Endodermal cell (in vitro differentiated cells): Measurements from ENCODE around the gene ZNF76. TPM values are rescaled to one million over a fixed set of nuclear protein-coding genes. Genes with fewer than 3 reads are reported as not detected.

Experiments used
- DNase-seq: peaks from one replicate; pipeline ENCODE4 v3.0.0-alpha.2; 2017
- H3K27ac ChIP-seq: 2 replicates; pipeline ENCODE4 v1.5.1; 2013; ENCODE audit warnings: mild to moderate bottlenecking, low read depth, low read length, moderate library complexity
- H3K27me3 ChIP-seq: 2 replicates; pipeline ENCODE4 v1.6.1; 2013; ENCODE audit warnings: mild to moderate bottlenecking, low read length, moderate library complexity; ENCODE audit not compliant: insufficient read depth, control insufficient read depth, poor library complexity, severe bottlenecking
- H3K36me3 ChIP-seq: 2 replicates; pipeline ENCODE4 v1.7.0; 2013; ENCODE audit warnings: mild to moderate bottlenecking, low read length, moderate library complexity; ENCODE audit not compliant: control insufficient read depth, insufficient read depth
- H3K4me1 ChIP-seq: one replicate; pipeline ENCODE4 v1.7.0; 2013; ENCODE audit warnings: low read length; ENCODE audit not compliant: control insufficient read depth, insufficient read depth
- H3K4me3 ChIP-seq: 2 replicates; pipeline ENCODE4 v1.5.1; 2013; ENCODE audit warnings: mild to moderate bottlenecking, low read length, moderate library complexity
- H3K9ac ChIP-seq: 2 replicates; pipeline ENCODE4 v1.6.1; 2013; ENCODE audit warnings: mild to moderate bottlenecking, low read length, moderate library complexity; ENCODE audit not compliant: poor library complexity, severe bottlenecking; ENCODE audit errors: extremely low read depth
- H3K9me3 ChIP-seq: 2 replicates; pipeline ENCODE4 v1.6.1; 2013; ENCODE audit warnings: mild to moderate bottlenecking, low read length, moderate library complexity; ENCODE audit not compliant: control insufficient read depth
- H3K27ac Mint-ChIP-seq: 2 replicates; pipeline ENCODE4 v1.8.0; 2020; ENCODE audit warnings: mixed read lengths
- H3K27me3 Mint-ChIP-seq: 2 replicates; pipeline ENCODE4 v1.8.0; 2021; ENCODE audit warnings: mild to moderate bottlenecking, mixed read lengths; ENCODE audit not compliant: insufficient read depth
- H3K36me3 Mint-ChIP-seq: 2 replicates; pipeline ENCODE4 v1.8.0; 2020; ENCODE audit warnings: low read depth, mixed read lengths
- H3K4me1 Mint-ChIP-seq: 2 replicates; pipeline ENCODE4 v1.8.0; 2020; ENCODE audit warnings: mixed read lengths
- H3K4me3 Mint-ChIP-seq: 2 replicates; pipeline ENCODE4 v1.8.0; 2020; ENCODE audit warnings: mild to moderate bottlenecking, moderate library complexity, mixed read lengths
- H3K9me3 Mint-ChIP-seq: 2 replicates; pipeline ENCODE4 v1.8.0; 2020; ENCODE audit warnings: mild to moderate bottlenecking, mixed read lengths
- CTCF ChIP-seq: fragments of 200-600 bp; sonication (generic); conservative IDR thresholded peaks from 2 replicates; pipeline ENCODE4 v1.5.0; 2021; ENCODE audit warnings: antibody characterized with exemption, mild to moderate bottlenecking
- WGBS, 2 experiments: methylation state at CpG; one replicate each; pipeline versions ENCODE4 v1.1.5 to v1.1.7; 2013; ENCODE audit warnings: missing lambda C conversion rate in 2 of 2, mixed read lengths in 1 of 2; ENCODE audit not compliant: insufficient coverage in 1 of 2, insufficient read length in 1 of 2; 5-methylcytosine and 5-hydroxymethylcytosine counted together
- total RNA-seq, 2 donors: library from RNA; stranded (reverse); fragmentation: NEBNext Ultra II Directional in 1 of 2; extraction: Animal tissue kit (Norgen Biotek cat#: 25700) in 1 of 2; gene quantifications; 2 replicates in 1 of 2; 3 replicates in 1 of 2; pipeline ENCODE4 v1.2.1, GENCODE V29; 2021

The ZNF76 gene
- total RNA-seq, 2 donors from 2014 or later, result 39.0 to 42.9 TPM

DNA sequence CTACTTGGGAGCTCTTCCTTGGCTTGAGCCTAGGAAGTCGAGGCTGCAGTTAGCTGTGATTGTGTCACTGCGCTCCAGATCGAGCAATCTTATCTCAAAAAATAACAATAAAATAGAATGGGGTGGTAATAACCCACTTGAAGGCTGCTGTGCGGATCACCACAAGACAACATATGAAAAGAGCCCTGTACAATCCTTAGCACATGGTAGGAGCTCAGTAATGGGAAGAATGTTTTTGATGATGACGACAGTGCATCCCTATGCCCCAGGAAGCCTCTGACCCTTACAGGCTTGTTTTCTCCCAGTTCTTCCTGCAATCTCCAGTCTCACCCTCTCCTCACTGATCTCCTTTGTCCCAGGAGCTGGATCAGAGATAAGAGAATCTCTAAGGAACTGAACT is 30.2 kb upstream of the ZNF76 start:
- Mint-ChIP-seq H3K36me3 (peaks cover 22% of the 10 kb centered on the region), H3K27me3 (peaks cover 29% of the 10 kb centered on the region), H3K27ac (no peak overlapping the region), H3K9me3 (no peaks in the 10 kb centered on the region), H3K4me1 (peaks cover 5% of the 10 kb centered on the region), H3K4me3 (no peak overlapping the region)
- Histone ChIP-seq H3K9me3 (peaks cover 5% of the 10 kb centered on the region), H3K9ac (no peak overlapping the region), H3K4me3 (no peak overlapping the region), H3K27me3 (no peaks in the 10 kb centered on the region), H3K36me3 (peaks cover 9% of the 10 kb centered on the region), H3K4me1 (no peaks in the 10 kb centered on the region), H3K27ac (no peak overlapping the region)
- 88 to 97% methylated on average over 3 of the region's 5 CpGs for WGBS, 2 experiments
- TF ChIP-seq CTCF, result no peak
- no peak for DNase-seq

GRCh38 chr6:35230498-35230897 is 29.0 kb upstream of the ZNF76 start:
- Mint-ChIP-seq H3K27me3 (peaks cover 33% of the 10 kb centered on the region), H3K36me3 (peaks cover 28% of the 10 kb centered on the region), H3K9me3 (peaks cover 5% of the 10 kb centered on the region), H3K4me1 (peaks cover 5% of the 10 kb centered on the region), H3K4me3 (no peak overlapping the region), H3K27ac (no peak overlapping the region)
- Histone ChIP-seq H3K36me3 (peaks cover 12% of the 10 kb centered on the region), H3K27me3 (no peaks in the 10 kb centered on the region), H3K9ac (no peak overlapping the region), H3K4me1 (no peaks in the 10 kb centered on the region), H3K4me3 (no peak overlapping the region), H3K27ac (no peak overlapping the region), H3K9me3 (peaks cover 17% of the 10 kb centered on the region)
- DNase-seq, result no peak
- 60 to 100% methylated on average over 1 of the region's 1 CpG for WGBS, 2 experiments
- TF ChIP-seq CTCF, result no peak

DNA sequence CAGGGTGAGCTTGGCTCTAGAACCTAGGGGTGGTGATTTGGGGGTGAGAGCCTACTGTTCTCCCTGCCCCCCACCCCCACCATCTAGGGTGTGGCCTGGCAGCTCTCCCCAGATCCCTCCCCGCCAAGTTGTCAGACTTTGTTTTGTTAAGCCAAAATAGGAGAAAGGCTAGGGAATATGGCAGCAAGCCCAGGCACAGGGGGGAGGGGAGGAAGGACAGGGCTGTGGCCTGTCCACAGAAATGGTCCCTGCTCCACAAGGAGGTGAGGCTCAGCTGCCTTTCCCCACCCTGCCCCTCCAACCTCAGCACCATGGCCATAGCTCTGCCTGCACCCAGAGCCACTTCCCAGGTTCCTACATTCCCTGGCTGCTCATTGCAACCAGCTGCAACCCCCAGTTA is 28.6 kb upstream of the ZNF76 start:
- peaks cover 5% of the 10 kb centered on the region for H3K4me1 Mint-ChIP-seq
- peaks cover 1% of the 10 kb centered on the region for H3K27me3 ChIP-seq
- peaks cover 12% of the 10 kb centered on the region for H3K36me3 ChIP-seq
- no peak overlapping the region for H3K4me3 ChIP-seq
- H3K27ac ChIP-seq, result no peak overlapping the region
- no peak for TF ChIP-seq CTCF
- peaks cover 22% of the 10 kb centered on the region for H3K9me3 ChIP-seq
- peaks cover 31% of the 10 kb centered on the region for H3K36me3 Mint-ChIP-seq
- no peak overlapping the region for H3K4me3 Mint-ChIP-seq
- no peak for DNase-seq
- 100% methylated on average over 1 of the region's 1 CpG; no CpG with 5 or more reads in 1 of the 2 experiments for WGBS, 2 experiments
- peaks cover 34% of the 10 kb centered on the region for H3K27me3 Mint-ChIP-seq
- H3K9me3 Mint-ChIP-seq, result peaks cover 5% of the 10 kb centered on the region
- H3K9ac ChIP-seq, result no peak overlapping the region
- H3K27ac Mint-ChIP-seq, result no peak overlapping the region
- H3K4me1 ChIP-seq, result no peaks in the 10 kb centered on the region
